Frontal cortex (tissue), 4 donors: ENCODE data around the gene MATN4. TPM values are rescaled to one million over a fixed set of nuclear protein-coding genes. Genes with fewer than 3 reads are reported as not detected.

ENCODE experiments used
- DNase-seq, 2 donors: peaks; one replicate each; pipeline ENCODE4 v3.0.0; 2012; ENCODE audit warnings: low spot score in 2 of 2
- FAIRE-seq: peaks from 2 replicates; lab custom pipeline; 2012; peaks lifted over from hg19 to GRCh38; lab: Jason Lieb, UNC
- total RNA-seq: library from RNA; depleted of rRNA; stranded (reverse); fragments of >200 nt; gene quantifications from one replicate; pipeline ENCODE4 v1.2.3, GENCODE V29; 2014
- donor health status: control.
- donor health status: control.
- donor health status: control.

MATN4 gene
- total RNA-seq, 1 donor from 2014 or later, result under 0.01 TPM

GRCh38 chr20:45341939-45342854 is 34.1 kb upstream of the MATN4 start:
- peak; percentile 38 to 43 for DNase-seq
- FAIRE-seq, result no peak

- DNase-seq (no peak), FAIRE-seq (no peak)
Observed at GRCh38 chr20:45341579-45341938, 33.5 kb upstream of the MATN4 start.

GRCh38 chr20:45340951-45341350 is 32.9 kb upstream of the MATN4 start:
- no peak for FAIRE-seq
- no peak for DNase-seq

GRCh38 chr20:45340236-45340847 is 32.2 kb upstream of the MATN4 start:
- DNase-seq (no peak), FAIRE-seq (no peak)

GRCh38 chr20:45339799-45340198 is 31.7 kb upstream of the MATN4 start:
- no peak for FAIRE-seq
- no peak for DNase-seq

DNA sequence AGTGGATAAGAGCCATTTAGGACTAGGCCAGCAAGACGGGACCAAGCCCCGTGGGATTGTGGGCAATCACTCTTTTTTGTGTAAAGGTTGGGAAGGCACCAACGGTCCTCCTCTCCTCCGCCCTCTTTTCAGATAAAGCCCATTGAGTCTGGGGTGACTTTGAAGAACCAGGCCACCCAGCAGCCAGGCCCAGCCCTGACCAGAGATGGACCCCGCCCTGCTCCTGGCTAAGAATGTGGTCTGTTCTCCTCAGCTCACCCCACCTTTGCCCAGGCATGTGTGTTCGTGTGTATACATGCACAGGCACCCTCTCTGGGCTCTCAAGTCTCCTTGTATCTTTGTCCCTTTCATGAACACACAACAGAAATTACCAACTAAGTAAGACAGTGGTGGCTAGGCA is 31.0 kb upstream of the MATN4 start:
- FAIRE-seq (no peak), DNase-seq (no peak)

- no peak for DNase-seq
- no peak for FAIRE-seq
Observed at GRCh38 chr20:45338121-45339030, 30.3 kb upstream of the MATN4 start.

- no peak for DNase-seq
- no peak for FAIRE-seq
Observed at GRCh38 chr20:45337367-45338120, 29.4 kb upstream of the MATN4 start.

- no peak for DNase-seq
- FAIRE-seq, result no peak
Observed at GRCh38 chr20:45336530-45337366, 28.6 kb upstream of the MATN4 start.

- DNase-seq (no peak), FAIRE-seq (no peak)
Observed at GRCh38 chr20:45330476-45330875, 22.4 kb upstream of the MATN4 start.

- DNase-seq, result no peak
- no peak for FAIRE-seq
Observed at GRCh38 chr20:45329497-45330319, 21.6 kb upstream of the MATN4 start.

DNA sequence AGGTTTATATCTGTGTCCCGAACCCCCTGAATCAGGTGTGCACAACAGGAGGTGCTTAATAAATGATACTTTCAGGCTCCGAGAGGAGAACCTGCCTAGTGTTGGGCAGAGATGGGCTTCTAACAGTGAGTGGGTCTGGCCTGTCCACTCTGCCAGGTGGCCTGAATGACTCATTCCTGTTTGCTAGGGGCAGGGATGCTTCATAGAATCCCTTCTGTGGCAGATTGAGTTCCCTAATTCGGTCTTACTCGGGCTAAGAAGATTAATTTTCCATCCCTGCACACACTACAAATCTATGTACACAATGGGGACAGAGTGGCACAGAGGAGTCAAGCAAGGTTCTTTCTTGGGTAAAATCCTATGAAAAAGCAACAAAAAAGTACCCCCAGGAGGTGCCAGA is 20.4 kb upstream of the MATN4 start:
- DNase-seq (no peak), FAIRE-seq (no peak)

DNA sequence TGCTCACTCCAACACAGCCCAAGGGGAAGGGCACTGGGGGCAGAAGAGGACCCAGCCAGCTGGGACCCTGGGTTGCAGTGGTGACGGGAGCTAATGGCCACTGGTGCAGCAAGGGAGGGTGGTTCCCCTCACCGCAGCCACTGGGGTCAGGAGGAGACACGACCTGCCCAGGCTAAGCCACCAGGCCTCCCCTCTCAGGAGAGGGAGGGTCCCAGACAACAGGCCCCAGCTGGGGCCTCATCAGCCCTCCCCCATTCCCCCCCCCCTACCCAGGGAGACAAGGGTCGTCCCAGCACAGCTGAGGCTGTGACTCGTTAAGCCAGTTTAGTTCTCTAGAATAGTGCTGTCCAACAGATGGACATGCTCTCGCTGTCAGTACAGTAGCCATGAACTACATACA is 17.3 kb upstream of the MATN4 start:
- DNase-seq, result no peak
- no peak for FAIRE-seq

- DNase-seq (no peak), FAIRE-seq (no peak)
Observed at GRCh38 chr20:45323731-45324130, 15.6 kb upstream of the MATN4 start.

GRCh38 chr20:45322952-45323383 is 14.9 kb upstream of the MATN4 start:
- no peak for FAIRE-seq
- peak; percentile 66 to 69 for DNase-seq

GRCh38 chr20:45320948-45321595 is 13.0 kb upstream of the MATN4 start:
- no peak for FAIRE-seq
- DNase-seq, result no peak

DNA sequence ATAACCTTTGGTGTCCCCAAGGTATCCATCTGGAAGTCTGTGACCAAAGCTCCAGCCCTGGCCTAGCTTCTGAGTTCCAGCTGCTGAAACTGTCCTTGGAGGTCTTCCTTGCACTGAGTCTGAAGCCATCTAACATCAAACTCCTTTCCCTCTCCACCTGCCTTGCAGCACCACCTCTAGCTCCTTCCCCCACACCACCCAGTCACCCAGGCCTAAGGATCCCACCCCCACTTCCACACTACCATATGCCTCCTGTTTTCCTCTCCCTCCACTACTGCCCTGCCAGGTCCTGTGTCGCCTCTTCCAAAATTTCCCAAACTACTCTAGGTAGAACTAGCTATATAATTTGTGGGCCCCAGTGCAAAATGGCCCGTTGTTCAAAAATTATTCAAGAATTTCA is 10.8 kb upstream of the MATN4 start:
- FAIRE-seq (no peak), DNase-seq (no peak)
